Measurements from ENCODE around the gene MCTP1.
A peak's percentile ranks its signal among the peaks of the same experiment; 100 is the strongest.

Gene MCTP1

GRCh38 chr5:95284572-95285408 is at the start of gene MCTP1:
TSS of gene MCTP1 (minus strand) at chr5:95285094.
- DNase-seq (ENCODE audit: low spot score), result peak; percentile 39

GRCh38 chr5:95332158-95332557 is 47.3 kb upstream of the MCTP1 start:
- no peak for DNase-seq (ENCODE audit: low spot score)

- DNase-seq (ENCODE audit: low spot score), result no peak
These were observed 46.5 kb upstream of the MCTP1 start for GRCh38 chr5:95331358-95331757.

- DNase-seq (ENCODE audit: low spot score), result no peak
These were observed 42.3 kb upstream of the MCTP1 start for GRCh38 chr5:95327211-95327610.

GRCh38 chr5:95317687-95318086 is 32.8 kb upstream of the MCTP1 start:
- no peak for DNase-seq (ENCODE audit: low spot score)

GRCh38 chr5:95317085-95317484 is 32.2 kb upstream of the MCTP1 start:
- no peak for DNase-seq (ENCODE audit: low spot score)

GRCh38 chr5:95304711-95305110 is 19.8 kb upstream of the MCTP1 start:
- DNase-seq (ENCODE audit: low spot score), result no peak

- DNase-seq (ENCODE audit: low spot score), result no peak
These were observed 13.8 kb upstream of the MCTP1 start for GRCh38 chr5:95298651-95299050.

GRCh38 chr5:95296291-95296690 is 11.4 kb upstream of the MCTP1 start:
- DNase-seq (ENCODE audit: low spot score), result no peak

GRCh38 chr5:95285409-95285755 is 488 bp upstream of the MCTP1 start:
- no peak for DNase-seq (ENCODE audit: low spot score)

GRCh38 chr5:95283761-95284571 is 928 bp downstream of the MCTP1 start:
- DNase-seq (ENCODE audit: low spot score), result peak; percentile 46

GRCh38 chr5:95283022-95283615 is 1.8 kb downstream of the MCTP1 start:
- no peak for DNase-seq (ENCODE audit: low spot score)

GRCh38 chr5:95281226-95281625 is 3.7 kb downstream of the MCTP1 start:
- DNase-seq (ENCODE audit: low spot score), result peak; percentile 20

- no peak for DNase-seq (ENCODE audit: low spot score)
These were observed 4.3 kb downstream of the MCTP1 start for GRCh38 chr5:95280401-95281095.

- no peak for DNase-seq (ENCODE audit: low spot score)
These were observed 10.9 kb downstream of the MCTP1 start for GRCh38 chr5:95274011-95274410.

GRCh38 chr5:95272316-95272929 is 12.5 kb downstream of the MCTP1 start:
- no peak for DNase-seq (ENCODE audit: low spot score)

GRCh38 chr5:95262933-95263660 is 21.8 kb downstream of the MCTP1 start:
- DNase-seq (ENCODE audit: low spot score), result no peak

GRCh38 chr5:95261437-95262175 is 23.3 kb downstream of the MCTP1 start:
- DNase-seq (ENCODE audit: low spot score), result peak; percentile 47

- no peak for DNase-seq (ENCODE audit: low spot score)
These were observed 27.9 kb downstream of the MCTP1 start for GRCh38 chr5:95256991-95257390.

GRCh38 chr5:95256446-95256845 is 28.4 kb downstream of the MCTP1 start:
- no peak for DNase-seq (ENCODE audit: low spot score)
